Panc1 (cell line): ENCODE measurements around the gene CCDC127. TPM values are rescaled to one million over a fixed set of nuclear protein-coding genes. Genes with fewer than 3 reads are reported as not detected.

Experiments
- ATAC-seq: fragments of 200-7000 bp; cut with Tn5 transposase; 2 replicates; pipeline ENCODE4 v1.9.1; 2020; ENCODE audit warnings: mild to moderate bottlenecking, moderate library complexity
- BruUV-seq: library from RNA; stranded (reverse); fragments of 400-500 nt; replicated peaks from 2 replicates; lab custom pipeline; 2021; lab: Mats Ljungman, UMichigan
- CTCF ChIA-PET: fragments of 300-600 bp; sonication (Branson Sonifier 250); formaldehyde crosslinking; loops from one replicate; lab custom pipeline; 2022; ENCODE audit warnings: antibody characterized with exemption; lab: Charles Lee
- POLR2A ChIA-PET: fragments of 300-600 bp; sonication (Branson Sonifier 250); formaldehyde crosslinking; loops from one replicate; lab custom pipeline; 2022; ENCODE audit warnings: antibody characterized with exemption; lab: Charles Lee
- DNase-seq: peaks from one replicate; pipeline ENCODE4 v3.0.0-alpha.2; 2010; ENCODE audit warnings: low read depth, low spot score
- H3K27ac ChIP-seq: 2 replicates; pipeline ENCODE4 v1.5.1; 2011; ENCODE audit warnings: mild to moderate bottlenecking, low read length, inconsistent platforms
- H3K27me3 ChIP-seq: fragments of 200-500 bp; sonication (Bioruptor generic); 2 replicates; pipeline ENCODE4 v1.6.0; 2014; ENCODE audit warnings: low read length, inconsistent platforms; ENCODE audit not compliant: control insufficient read depth, insufficient read depth
- H3K36me3 ChIP-seq: fragments of 200-500 bp; sonication (Bioruptor generic); 2 replicates; pipeline ENCODE4 v1.5.1; 2014; ENCODE audit warnings: inconsistent platforms, mild to moderate bottlenecking, low read length, moderate library complexity; ENCODE audit not compliant: control insufficient read depth, insufficient read depth
- H3K4me1 ChIP-seq: 2 replicates; pipeline ENCODE4 v1.5.1; 2011; ENCODE audit warnings: inconsistent platforms, mild to moderate bottlenecking, low read length, moderate library complexity; ENCODE audit not compliant: control insufficient read depth, insufficient read depth
- H3K4me3 ChIP-seq, 2 experiments: 2 replicates each; pipeline ENCODE4 v1.5.1; 2011 to 2012; ENCODE audit warnings: low read depth in 2 of 2, low read length in 2 of 2, mild to moderate bottlenecking in 2 of 2, inconsistent platforms in 1 of 2, moderate library complexity in 1 of 2
- H3K9me3 ChIP-seq: fragments of 200-500 bp; sonication (Bioruptor generic); 2 replicates; pipeline ENCODE4 v1.5.1; 2014; ENCODE audit warnings: low read depth, mild to moderate bottlenecking, inconsistent platforms, low read length, moderate library complexity; ENCODE audit not compliant: control insufficient read depth, insufficient read depth
- POLR2AphosphoS5 ChIP-seq: IDR thresholded peaks from 2 replicates; pipeline ENCODE4 v1.6.1; 2012; ENCODE audit warnings: mild to moderate bottlenecking, low read depth, low read length, moderate library complexity
- SIN3A ChIP-seq: IDR thresholded peaks from 2 replicates; pipeline ENCODE4 v1.6.1; 2012; ENCODE audit warnings: low read depth, mild to moderate bottlenecking, low read length, moderate library complexity, borderline replicate concordance; ENCODE audit not compliant: insufficient read depth
- TCF7L2 ChIP-seq: IDR thresholded peaks from 2 replicates; pipeline ENCODE4 v1.6.1; 2011; ENCODE audit warnings: mild to moderate bottlenecking, low read depth, low read length, inconsistent platforms
- in situ Hi-C: cut with HindIII; loops from 2 replicates; pipeline ENCODE4 v1.10.0; 2016; ENCODE audit warnings: low sequenced_read_pairs, low pct_unique_long_range_greater_than_20kb
- intact Hi-C: fragments of 100-400 bp; cut with micrococcal nuclease; formaldehyde crosslinking; loops from one replicate; pipeline ENCODE4 v1.10.0; 2022; ENCODE audit not compliant: unreplicated experiment
- total RNA-seq: library from RNA; stranded (reverse); gene quantifications from one replicate; pipeline ENCODE4 v1.2.1, GENCODE V29; 2021; ENCODE audit not compliant: unreplicated experiment
- TF ChIP-seq, protein P1 (sequence below), 2 experiments: IDR thresholded peaks; 2 replicates each; pipeline ENCODE4 v1.6.1; 2011 to 2012; ENCODE audit warnings: low read depth in 2 of 2, control low read depth in 1 of 2, low read length in 1 of 2, mild to moderate bottlenecking in 1 of 2, moderate library complexity in 1 of 2; ENCODE audit not compliant: insufficient read depth in 1 of 2
- TF ChIP-seq, protein P2 (sequence below): fragments of 450-650 bp; IDR thresholded peaks from 2 replicates; pipeline ENCODE4 v1.5.1; 2017; ENCODE audit warnings: mild to moderate bottlenecking

CCDC127 gene
- total RNA-seq, 1 experiment from 2014 or later, result 8.1 TPM

DNA sequence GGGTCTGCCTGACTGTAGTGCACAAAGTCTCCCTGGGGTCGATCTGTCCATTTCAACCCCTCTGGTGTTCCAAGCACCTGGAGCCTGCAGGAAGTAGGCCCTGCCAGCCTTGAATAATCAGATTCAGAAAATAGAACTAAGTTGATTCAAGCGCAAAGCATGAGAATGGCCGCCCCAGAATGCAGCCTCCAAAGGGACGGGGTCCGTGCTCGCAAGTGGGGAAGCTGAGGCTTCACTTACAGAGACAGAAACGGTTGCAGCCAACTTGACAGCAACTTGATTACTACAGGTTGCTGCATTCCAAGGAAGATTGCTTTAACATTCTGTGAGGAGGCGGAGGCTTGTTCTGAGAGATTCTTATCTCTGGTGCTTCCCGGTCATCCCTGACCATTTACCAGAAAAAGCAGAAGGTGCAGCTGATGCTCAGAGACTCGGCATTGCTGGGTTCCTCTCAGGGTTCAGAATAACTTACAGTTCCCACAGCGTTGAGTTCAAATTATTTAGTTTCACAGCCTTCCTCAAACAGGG lies 41.6 kb downstream of the CCDC127 start:
- ATAC-seq (no peak), DNase-seq (no peak)
- in situ Hi-C loops (no loop called here), intact Hi-C loops (no loop called here)
- ChIA-PET CTCF (no interaction called here), POLR2A (no interaction called here)
- TF ChIP-seq TCF7L2 (no peak), POLR2AphosphoS5 (no peak), SIN3A (no peak)
- TF ChIP-seq, protein P1, sequence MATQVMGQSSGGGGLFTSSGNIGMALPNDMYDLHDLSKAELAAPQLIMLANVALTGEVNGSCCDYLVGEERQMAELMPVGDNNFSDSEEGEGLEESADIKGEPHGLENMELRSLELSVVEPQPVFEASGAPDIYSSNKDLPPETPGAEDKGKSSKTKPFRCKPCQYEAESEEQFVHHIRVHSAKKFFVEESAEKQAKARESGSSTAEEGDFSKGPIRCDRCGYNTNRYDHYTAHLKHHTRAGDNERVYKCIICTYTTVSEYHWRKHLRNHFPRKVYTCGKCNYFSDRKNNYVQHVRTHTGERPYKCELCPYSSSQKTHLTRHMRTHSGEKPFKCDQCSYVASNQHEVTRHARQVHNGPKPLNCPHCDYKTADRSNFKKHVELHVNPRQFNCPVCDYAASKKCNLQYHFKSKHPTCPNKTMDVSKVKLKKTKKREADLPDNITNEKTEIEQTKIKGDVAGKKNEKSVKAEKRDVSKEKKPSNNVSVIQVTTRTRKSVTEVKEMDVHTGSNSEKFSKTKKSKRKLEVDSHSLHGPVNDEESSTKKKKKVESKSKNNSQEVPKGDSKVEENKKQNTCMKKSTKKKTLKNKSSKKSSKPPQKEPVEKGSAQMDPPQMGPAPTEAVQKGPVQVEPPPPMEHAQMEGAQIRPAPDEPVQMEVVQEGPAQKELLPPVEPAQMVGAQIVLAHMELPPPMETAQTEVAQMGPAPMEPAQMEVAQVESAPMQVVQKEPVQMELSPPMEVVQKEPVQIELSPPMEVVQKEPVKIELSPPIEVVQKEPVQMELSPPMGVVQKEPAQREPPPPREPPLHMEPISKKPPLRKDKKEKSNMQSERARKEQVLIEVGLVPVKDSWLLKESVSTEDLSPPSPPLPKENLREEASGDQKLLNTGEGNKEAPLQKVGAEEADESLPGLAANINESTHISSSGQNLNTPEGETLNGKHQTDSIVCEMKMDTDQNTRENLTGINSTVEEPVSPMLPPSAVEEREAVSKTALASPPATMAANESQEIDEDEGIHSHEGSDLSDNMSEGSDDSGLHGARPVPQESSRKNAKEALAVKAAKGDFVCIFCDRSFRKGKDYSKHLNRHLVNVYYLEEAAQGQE (IDR thresholded peaks at IDR 0.05; ENCODE audit: insufficient read depth in 1 of 2, low read depth in 2 of 2, low read length in 1 of 2), result no peak
- TF ChIP-seq, protein P2, sequence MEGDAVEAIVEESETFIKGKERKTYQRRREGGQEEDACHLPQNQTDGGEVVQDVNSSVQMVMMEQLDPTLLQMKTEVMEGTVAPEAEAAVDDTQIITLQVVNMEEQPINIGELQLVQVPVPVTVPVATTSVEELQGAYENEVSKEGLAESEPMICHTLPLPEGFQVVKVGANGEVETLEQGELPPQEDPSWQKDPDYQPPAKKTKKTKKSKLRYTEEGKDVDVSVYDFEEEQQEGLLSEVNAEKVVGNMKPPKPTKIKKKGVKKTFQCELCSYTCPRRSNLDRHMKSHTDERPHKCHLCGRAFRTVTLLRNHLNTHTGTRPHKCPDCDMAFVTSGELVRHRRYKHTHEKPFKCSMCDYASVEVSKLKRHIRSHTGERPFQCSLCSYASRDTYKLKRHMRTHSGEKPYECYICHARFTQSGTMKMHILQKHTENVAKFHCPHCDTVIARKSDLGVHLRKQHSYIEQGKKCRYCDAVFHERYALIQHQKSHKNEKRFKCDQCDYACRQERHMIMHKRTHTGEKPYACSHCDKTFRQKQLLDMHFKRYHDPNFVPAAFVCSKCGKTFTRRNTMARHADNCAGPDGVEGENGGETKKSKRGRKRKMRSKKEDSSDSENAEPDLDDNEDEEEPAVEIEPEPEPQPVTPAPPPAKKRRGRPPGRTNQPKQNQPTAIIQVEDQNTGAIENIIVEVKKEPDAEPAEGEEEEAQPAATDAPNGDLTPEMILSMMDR, result no peak
- H3K9me3 ChIP-seq, result no peaks in the 10 kb centered on the region
- no peaks in the 10 kb centered on the region for H3K36me3 ChIP-seq
- H3K4me1 ChIP-seq, result no peaks in the 10 kb centered on the region
- H3K4me3 ChIP-seq, result no peak overlapping the region
- peaks cover 2% of the 10 kb centered on the region; the same call in 1 of the 2 replicates for H3K27me3 ChIP-seq
- BruUV-seq, result no TSS peak
- H3K27ac ChIP-seq, result no peak overlapping the region

DNA sequence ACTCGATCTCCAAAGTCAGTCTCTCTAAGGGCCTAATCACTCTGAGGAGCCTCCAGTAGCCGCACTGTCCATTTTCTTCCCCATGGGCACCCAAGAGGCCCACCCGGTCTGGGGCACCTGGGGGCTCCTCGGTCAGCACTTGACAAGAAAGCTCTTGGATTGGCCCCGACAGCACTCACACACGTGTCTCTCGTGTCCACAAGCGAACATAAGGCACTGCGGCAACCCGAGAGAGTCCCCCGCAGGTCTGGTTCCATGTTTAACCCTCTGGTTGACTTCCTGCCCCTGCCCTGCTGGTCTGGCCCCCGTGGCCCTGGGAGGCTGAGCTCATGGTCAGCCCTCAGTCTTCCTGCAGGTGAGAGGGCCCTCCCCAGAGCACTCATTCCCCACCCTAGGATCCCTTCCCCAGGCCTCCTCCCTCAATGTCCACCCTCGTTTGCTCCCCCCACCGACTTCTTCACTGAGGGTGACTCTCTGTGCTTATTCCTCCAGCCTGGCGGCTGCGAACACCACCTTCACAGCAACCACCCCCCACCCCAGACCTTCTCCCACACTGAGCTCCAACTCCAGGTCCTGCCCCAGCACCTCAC lies 43.0 kb downstream of the CCDC127 start:
- DNase-seq (no peak), ATAC-seq (no peak)
- Histone ChIP-seq H3K36me3 (no peaks in the 10 kb centered on the region), H3K4me3 (no peak overlapping the region), H3K4me1 (no peaks in the 10 kb centered on the region), H3K27ac (no peak overlapping the region), H3K27me3 (peaks cover 2% of the 10 kb centered on the region; the same call in 1 of the 2 replicates), H3K9me3 (no peaks in the 10 kb centered on the region)
- CTCF ChIA-PET, result no interaction called here
- no TSS peak for BruUV-seq
- POLR2A ChIA-PET, result no interaction called here
- TF ChIP-seq, protein P1 (IDR thresholded peaks at IDR 0.05; ENCODE audit: insufficient read depth in 1 of 2, low read depth in 2 of 2, low read length in 1 of 2), result no peak
- TF ChIP-seq POLR2AphosphoS5 (no peak), SIN3A (no peak)
- in situ Hi-C loops (no loop called here), intact Hi-C loops (no loop called here)
